PC-3 (cell line): ENCODE results near the gene UNC13D.

Source experiments
- CTCF ChIP-seq: fragments of 300-600 bp; sonication (generic); conservative IDR thresholded peaks from 2 replicates; pipeline ENCODE4 v1.5.1; 2017; ENCODE audit warnings: antibody characterized with exemption, low read depth, mild to moderate bottlenecking, low read length
- EZH2 ChIP-seq: fragments of 300-600 bp; sonication (generic); IDR thresholded peaks from one replicate; pipeline ENCODE4 v1.6.1; 2017; ENCODE audit warnings: antibody characterized with exemption, mild to moderate bottlenecking, low read length; ENCODE audit not compliant: unreplicated experiment
- EZH2phosphoT487 ChIP-seq: fragments of 300-600 bp; sonication (generic); IDR thresholded peaks from 2 replicates; pipeline ENCODE4 v1.6.1; 2018; ENCODE audit warnings: mild to moderate bottlenecking, antibody characterized with exemption, low read length, borderline replicate concordance

GRCh38 chr17:75846692-75847613 is 2.7 kb upstream of the UNC13D start:
- TF ChIP-seq CTCF (no peak), EZH2 (no peak), EZH2phosphoT487 (no peak)
